Left lung (tissue), 10 donors: Measurements from ENCODE around the gene TNF. TPM values are rescaled to one million over a fixed set of nuclear protein-coding genes. Genes with fewer than 3 reads are reported as not detected.
A peak's percentile ranks its signal among the peaks of the same experiment; 100 is the strongest.

ENCODE experiments used
- ATAC-seq: fragments of 200-7000 bp; cut with Tn5 transposase; one replicate; pipeline ENCODE4 v1.9.1; 2020; ENCODE audit warnings: moderate library complexity
- DNase-seq, 4 donors: peaks; one replicate each; pipeline ENCODE4 v3.0.0-alpha.2; 2013 to 2020
- H3K27ac ChIP-seq, 2 donors: fragments of 200-600 bp; sonication (generic) in 1 of 2; one replicate each; pipeline versions ENCODE4 v1.5.0 to v1.8.0; 2020 to 2021
- H3K27me3 ChIP-seq, 2 donors: fragments of 200-600 bp; sonication (generic) in 1 of 2; one replicate each; pipeline versions ENCODE4 v1.5.0 to v1.8.0; 2020 to 2021
- H3K36me3 ChIP-seq, 2 donors: fragments of 200-600 bp; sonication (generic) in 1 of 2; one replicate each; pipeline versions ENCODE4 v1.5.0 to v1.8.0; 2020 to 2021
- H3K4me1 ChIP-seq, 2 donors: fragments of 200-600 bp; one replicate each; pipeline ENCODE4 v1.8.0; 2021
- H3K4me3 ChIP-seq, 2 donors: fragments of 200-600 bp; sonication (generic) in 1 of 2; one replicate each; pipeline versions ENCODE4 v1.5.0 to v1.8.0; 2020 to 2021; ENCODE audit warnings: mild to moderate bottlenecking in 1 of 2
- H3K9me3 ChIP-seq, 2 donors: fragments of 200-600 bp; sonication (generic) in 1 of 2; one replicate each; pipeline versions ENCODE4 v1.5.0 to v1.8.0; 2020 to 2021
- intact Hi-C, 2 donors: fragments of 100-400 bp; cut with DNase I; formaldehyde crosslinking; loops; one replicate each; pipeline versions ENCODE4 v1.11.2 to v1.14.2; 2022
- polyA plus RNA-seq, 6 donors: library from polyadenylated mRNA; unstranded; fragments of 120-200 nt; gene quantifications; one replicate each; pipeline ENCODE4 v1.2.1, GENCODE V29; 2013; ENCODE audit not compliant: insufficient read length in 6 of 6
- total RNA-seq, 2 donors: library from RNA; stranded (reverse); fragmentation: NEBNext Ultra II Directional; extraction: Animal tissue kit (Norgen Biotek cat#: 25700); gene quantifications; one replicate each; pipeline ENCODE4 v1.2.1, GENCODE V29; 2021
- TF ChIP-seq, protein P1 (sequence below), 2 donors: fragments of 200-600 bp; sonication (generic) in 1 of 2; IDR thresholded peaks; one replicate each; pipeline versions ENCODE4 v1.5.0 to v1.8.0; 2021; ENCODE audit warnings: antibody characterized with exemption in 2 of 2
- donor health status: DM: no; HTN: yes; CAD: no.
- donor health status: DM: no; HTN: no; CAD: no.

The TNF gene
- total and polyA plus RNA-seq, 8 donors, result 0.19 to 10.4 (median 0.29) TPM; not detected in 1

DNA sequence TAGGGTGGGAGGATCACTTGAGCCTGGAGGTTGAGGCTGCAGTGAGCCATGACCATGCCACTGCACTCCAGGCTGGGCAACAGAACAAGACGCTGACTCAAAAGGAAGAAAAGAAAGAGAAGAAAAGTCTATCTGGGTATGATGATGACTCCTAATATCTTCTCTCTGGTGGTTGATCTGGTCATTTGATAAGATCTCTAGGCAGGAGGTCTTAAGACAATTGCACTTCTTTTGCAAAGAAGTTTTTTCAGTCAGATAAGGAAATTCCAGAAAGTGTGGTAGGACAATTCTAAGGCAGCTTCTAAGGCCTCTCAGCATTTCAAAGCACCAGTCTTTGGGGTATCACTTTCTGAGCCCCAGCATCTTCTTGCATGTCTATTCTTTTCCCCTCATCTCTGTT, 32.0 kb downstream of the TNF start:
- TF ChIP-seq, protein P1, sequence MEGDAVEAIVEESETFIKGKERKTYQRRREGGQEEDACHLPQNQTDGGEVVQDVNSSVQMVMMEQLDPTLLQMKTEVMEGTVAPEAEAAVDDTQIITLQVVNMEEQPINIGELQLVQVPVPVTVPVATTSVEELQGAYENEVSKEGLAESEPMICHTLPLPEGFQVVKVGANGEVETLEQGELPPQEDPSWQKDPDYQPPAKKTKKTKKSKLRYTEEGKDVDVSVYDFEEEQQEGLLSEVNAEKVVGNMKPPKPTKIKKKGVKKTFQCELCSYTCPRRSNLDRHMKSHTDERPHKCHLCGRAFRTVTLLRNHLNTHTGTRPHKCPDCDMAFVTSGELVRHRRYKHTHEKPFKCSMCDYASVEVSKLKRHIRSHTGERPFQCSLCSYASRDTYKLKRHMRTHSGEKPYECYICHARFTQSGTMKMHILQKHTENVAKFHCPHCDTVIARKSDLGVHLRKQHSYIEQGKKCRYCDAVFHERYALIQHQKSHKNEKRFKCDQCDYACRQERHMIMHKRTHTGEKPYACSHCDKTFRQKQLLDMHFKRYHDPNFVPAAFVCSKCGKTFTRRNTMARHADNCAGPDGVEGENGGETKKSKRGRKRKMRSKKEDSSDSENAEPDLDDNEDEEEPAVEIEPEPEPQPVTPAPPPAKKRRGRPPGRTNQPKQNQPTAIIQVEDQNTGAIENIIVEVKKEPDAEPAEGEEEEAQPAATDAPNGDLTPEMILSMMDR (IDR thresholded peaks at IDR 0.05), result no peak
- DNase-seq (no peak), ATAC-seq (no peak)
- Histone ChIP-seq H3K27me3 (no peaks in the 10 kb centered on the region), H3K4me3 (no peak overlapping the region), H3K27ac (no peak overlapping the region), H3K36me3 (no peaks in the 10 kb centered on the region), H3K4me1 (no peaks in the 10 kb centered on the region), H3K9me3 (no peaks in the 10 kb centered on the region)
- intact Hi-C loops, result no loop called here

DNA sequence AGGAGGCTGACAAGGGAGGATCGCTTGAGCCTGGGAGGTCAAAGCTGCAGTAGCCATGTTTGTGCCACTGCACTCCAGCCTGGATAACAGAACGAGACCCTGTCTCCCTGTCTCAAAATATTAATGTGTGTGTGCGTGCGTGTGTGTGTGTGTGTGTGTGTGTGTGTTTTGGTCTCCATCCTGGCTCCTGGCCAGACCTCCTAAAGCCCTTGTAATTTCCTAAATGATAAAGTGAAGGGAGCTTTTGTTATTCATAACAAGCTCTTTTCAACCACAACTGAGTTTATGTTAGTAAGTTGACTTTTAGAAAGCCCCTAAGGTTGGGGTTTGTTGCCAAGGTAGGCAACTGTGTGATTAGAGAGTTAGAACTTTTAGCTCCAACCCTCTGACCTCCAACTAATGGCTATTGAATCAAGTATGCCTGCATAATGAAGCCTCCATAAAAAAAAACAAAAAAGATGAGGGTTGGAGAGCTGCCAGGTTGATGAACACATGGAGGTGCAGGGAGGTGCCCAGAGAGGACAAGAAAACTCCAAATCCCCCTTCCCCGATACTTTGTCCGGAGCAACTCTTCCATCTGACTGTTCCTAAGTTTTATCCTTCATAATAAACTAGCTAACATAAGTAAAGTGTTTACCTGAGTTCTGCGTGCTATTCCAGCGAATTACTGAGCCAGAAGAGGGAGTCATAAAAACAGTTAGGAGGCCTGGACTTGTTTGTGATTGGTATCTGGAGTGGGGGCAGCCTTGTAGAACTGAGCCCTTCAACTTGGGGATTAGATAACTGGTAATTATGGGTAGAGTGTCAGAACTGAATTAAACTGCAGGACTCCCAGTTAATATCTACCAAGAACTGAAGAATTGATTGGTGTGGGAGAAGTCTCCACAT, 34.4 kb downstream of the TNF start:
- H3K4me3 ChIP-seq, result no peak overlapping the region
- peaks cover 0 to 14% of the 10 kb centered on the region in 2 donors for H3K4me1 ChIP-seq
- TF ChIP-seq, protein P1 (IDR thresholded peaks at IDR 0.05), result no peak
- ATAC-seq (no peak), DNase-seq (no peak)
- no peaks in the 10 kb centered on the region for H3K27me3 ChIP-seq
- H3K36me3 ChIP-seq, result no peaks in the 10 kb centered on the region
- H3K27ac ChIP-seq, result no peak overlapping the region
- no peaks in the 10 kb centered on the region for H3K9me3 ChIP-seq
- intact Hi-C loops, result no loop called here

DNA sequence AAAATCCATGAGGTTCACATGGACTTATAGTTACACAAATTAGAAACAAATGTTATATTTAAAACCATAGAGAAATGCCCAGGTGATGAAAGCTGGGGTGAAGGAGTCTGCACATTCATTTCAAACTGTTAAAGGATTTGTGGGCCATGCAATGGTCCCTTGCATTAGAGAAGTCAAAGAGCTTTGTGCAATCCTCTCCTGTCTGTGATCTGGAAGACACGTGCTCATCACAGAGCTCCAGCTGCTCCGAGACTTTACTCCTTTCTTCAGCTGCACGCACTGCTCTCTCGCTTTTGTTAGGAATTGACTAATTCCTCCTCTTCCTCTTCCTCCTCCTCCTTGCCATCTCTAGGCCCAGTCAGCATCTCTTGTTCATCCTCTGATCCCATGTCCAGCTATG, 35.6 kb downstream of the TNF start:
- Histone ChIP-seq H3K9me3 (no peaks in the 10 kb centered on the region), H3K27ac (no peak overlapping the region), H3K4me3 (no peak overlapping the region), H3K4me1 (peaks cover 0 to 17% of the 10 kb centered on the region in 2 donors), H3K27me3 (no peaks in the 10 kb centered on the region), H3K36me3 (no peaks in the 10 kb centered on the region)
- TF ChIP-seq, protein P1 (IDR thresholded peaks at IDR 0.05), result no peak
- intact Hi-C loops, result no loop called here
- no peak for DNase-seq
- ATAC-seq, result no peak

DNA sequence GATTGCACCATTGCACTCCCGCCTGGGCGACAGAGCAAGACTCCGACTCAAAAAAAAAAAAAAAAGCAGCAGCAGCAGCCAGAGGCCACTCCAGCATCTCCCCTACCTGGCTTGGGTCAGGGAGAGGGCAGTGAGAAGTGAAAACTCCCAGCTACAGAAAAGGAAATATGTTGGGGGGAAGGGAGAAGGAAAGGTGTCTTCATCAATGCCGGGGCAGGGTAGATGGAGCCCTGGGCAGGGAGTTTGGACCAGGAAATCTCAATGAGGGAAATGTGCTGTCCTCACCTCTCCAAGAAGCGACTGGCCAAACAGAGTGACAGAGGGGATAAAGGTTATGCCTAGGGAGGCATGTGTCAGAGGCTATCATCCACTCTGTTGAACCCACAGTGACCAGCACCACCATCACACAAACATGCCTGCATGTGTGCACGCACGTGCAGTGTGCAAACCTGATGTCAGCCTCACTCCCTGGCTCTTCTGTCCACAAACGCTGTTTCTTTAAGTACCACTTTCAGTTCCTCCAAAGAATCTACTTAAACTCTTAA, 38.8 kb downstream of the TNF start:
- Histone ChIP-seq H3K4me1 (peaks cover 0 to 29% of the 10 kb centered on the region in 2 donors), H3K27me3 (no peaks in the 10 kb centered on the region), H3K9me3 (no peaks in the 10 kb centered on the region), H3K4me3 (peak overlapping the region in 1 of 2 donors; percentile 51), H3K27ac (peak overlapping the region; percentile 26 to 89), H3K36me3 (no peaks in the 10 kb centered on the region)
- TF ChIP-seq, protein P1 (IDR thresholded peaks at IDR 0.05), result no peak
- ATAC-seq (peak; percentile 68), DNase-seq (peak in 1 of 4 donors; percentile 55)
- intact Hi-C loops, result no loop called here
